WERI-Rb-1 (cell line): Measurements from ENCODE around the gene COL4A1.
A peak's percentile ranks its signal among the peaks of the same experiment; 100 is the strongest.

Experiments
- DNase-seq: peaks from one replicate; pipeline ENCODE4 v3.0.0-alpha.2; 2020
- H3K27ac ChIP-seq: fragments of 250-450 bp; sonication (Bioruptor Pico); 2 replicates; pipeline ENCODE4 v1.5.1; 2020; ENCODE audit warnings: mild to moderate bottlenecking, moderate library complexity
- H3K27me3 ChIP-seq: fragments of 250-450 bp; sonication (Bioruptor Pico); 2 replicates; pipeline ENCODE4 v1.5.1; 2021; ENCODE audit warnings: mild to moderate bottlenecking, low read depth, moderate library complexity; ENCODE audit not compliant: insufficient read depth, severe bottlenecking
- H3K36me3 ChIP-seq: fragments of 250-450 bp; sonication (Bioruptor Pico); 2 replicates; pipeline ENCODE4 v1.5.1; 2020; ENCODE audit warnings: mild to moderate bottlenecking, moderate library complexity
- H3K4me3 ChIP-seq: 2 replicates; pipeline ENCODE4 v1.5.1; 2011; ENCODE audit warnings: low read depth, mild to moderate bottlenecking, control low read depth, low read length
- H3K9me3 ChIP-seq: fragments of 250-450 bp; sonication (Bioruptor Pico); 2 replicates; pipeline ENCODE4 v1.5.1; 2021; ENCODE audit warnings: mild to moderate bottlenecking, moderate library complexity; ENCODE audit not compliant: severe bottlenecking
- TF ChIP-seq, protein P1 (sequence below): IDR thresholded peaks from 2 replicates; pipeline ENCODE4 v1.5.1; 2011; ENCODE audit warnings: low read depth, mild to moderate bottlenecking, control low read depth, inconsistent platforms, low read length

The COL4A1 gene

DNA sequence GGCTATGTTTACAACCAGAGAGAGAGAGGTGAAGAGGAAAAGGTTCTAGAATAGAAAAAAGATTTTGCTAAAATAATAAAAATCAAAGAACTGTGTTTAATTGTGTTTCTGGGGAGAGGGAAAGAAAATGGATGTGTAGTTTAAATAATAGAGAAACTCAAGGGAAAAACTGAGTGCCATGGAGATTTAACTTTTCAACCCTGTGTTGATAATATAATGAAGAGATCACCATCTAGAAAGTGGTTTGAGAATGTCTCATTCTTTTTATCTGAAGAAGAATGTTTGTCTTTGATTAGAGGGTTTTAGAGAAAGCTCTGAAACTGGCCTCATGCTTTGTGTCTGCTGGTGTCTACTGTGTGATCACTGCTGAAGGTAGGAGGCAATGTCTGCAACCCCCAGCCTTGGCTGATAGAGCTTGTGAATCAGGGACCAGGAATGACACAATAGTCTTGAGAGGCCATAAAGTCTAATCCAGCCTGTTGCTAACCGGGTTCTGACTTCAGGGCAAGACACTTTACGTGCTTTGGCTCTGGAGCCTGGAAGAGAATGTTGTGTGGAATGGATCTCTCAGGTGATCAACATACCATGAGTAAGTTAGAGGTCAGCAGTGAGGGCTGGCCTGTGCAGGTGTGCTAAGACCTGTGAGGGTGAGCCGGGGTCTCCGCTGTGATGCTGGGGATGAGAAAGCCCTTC is 5.5 kb upstream of the COL4A1 start:
- DNase-seq: no peak
- Histone ChIP-seq H3K9me3 (no peaks in the 10 kb centered on the region), H3K4me3 (no peak overlapping the region), H3K27me3 (peaks cover 4% of the 10 kb centered on the region), H3K27ac (no peak overlapping the region), H3K36me3 (peaks cover 19% of the 10 kb centered on the region)
- TF ChIP-seq, protein P1, sequence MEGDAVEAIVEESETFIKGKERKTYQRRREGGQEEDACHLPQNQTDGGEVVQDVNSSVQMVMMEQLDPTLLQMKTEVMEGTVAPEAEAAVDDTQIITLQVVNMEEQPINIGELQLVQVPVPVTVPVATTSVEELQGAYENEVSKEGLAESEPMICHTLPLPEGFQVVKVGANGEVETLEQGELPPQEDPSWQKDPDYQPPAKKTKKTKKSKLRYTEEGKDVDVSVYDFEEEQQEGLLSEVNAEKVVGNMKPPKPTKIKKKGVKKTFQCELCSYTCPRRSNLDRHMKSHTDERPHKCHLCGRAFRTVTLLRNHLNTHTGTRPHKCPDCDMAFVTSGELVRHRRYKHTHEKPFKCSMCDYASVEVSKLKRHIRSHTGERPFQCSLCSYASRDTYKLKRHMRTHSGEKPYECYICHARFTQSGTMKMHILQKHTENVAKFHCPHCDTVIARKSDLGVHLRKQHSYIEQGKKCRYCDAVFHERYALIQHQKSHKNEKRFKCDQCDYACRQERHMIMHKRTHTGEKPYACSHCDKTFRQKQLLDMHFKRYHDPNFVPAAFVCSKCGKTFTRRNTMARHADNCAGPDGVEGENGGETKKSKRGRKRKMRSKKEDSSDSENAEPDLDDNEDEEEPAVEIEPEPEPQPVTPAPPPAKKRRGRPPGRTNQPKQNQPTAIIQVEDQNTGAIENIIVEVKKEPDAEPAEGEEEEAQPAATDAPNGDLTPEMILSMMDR: no peak

DNA sequence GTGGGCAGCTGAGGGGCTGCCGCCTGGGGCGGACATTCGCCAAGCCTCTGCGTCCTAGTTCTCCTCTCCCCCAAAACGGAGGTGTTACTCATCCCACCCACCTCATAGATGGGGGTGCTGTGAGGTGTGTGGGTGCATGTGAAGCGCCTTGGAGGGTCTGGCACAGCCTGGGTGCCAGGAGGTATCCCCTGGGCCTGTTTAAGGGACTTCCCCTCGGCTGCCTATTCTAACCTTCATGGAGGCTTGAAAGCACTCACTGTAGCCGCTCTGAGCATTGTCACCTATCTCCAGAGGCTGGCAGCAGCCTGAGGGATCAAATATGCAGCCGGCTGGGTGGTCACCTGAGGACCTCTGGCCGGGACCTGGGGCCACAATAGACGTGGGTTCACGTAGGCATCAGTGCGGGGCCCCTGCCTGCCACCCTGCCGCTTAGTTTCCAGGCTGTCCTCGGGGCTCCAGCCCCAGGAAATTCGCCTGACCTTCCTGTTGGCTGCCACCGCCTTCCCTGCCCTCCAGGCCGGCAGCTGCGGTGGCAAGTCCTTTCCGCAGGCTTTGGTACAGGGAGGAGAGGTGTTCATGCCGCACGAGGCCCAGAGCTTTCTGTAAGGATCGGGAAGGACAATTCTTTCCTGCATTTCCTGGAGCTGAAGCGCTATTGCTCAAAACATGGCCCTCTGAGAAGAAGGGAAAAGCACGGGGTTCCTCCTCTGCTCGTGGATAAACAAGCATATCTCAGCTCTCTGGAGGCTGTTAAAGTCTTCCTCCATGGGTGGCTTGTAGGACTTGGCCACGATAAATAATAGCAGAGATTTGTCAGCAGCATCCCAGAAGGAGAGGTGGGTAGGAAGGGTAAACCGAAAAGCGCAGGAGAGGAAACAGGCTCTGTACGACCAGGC is 4.7 kb upstream of the COL4A1 start:
- peaks cover 15% of the 10 kb centered on the region for H3K36me3 ChIP-seq
- no peak overlapping the region for H3K4me3 ChIP-seq
- H3K27ac ChIP-seq: no peak overlapping the region
- TF ChIP-seq, protein P1: no peak
- peaks cover 4% of the 10 kb centered on the region for H3K27me3 ChIP-seq
- H3K9me3 ChIP-seq: no peaks in the 10 kb centered on the region
- DNase-seq: no peak

DNA sequence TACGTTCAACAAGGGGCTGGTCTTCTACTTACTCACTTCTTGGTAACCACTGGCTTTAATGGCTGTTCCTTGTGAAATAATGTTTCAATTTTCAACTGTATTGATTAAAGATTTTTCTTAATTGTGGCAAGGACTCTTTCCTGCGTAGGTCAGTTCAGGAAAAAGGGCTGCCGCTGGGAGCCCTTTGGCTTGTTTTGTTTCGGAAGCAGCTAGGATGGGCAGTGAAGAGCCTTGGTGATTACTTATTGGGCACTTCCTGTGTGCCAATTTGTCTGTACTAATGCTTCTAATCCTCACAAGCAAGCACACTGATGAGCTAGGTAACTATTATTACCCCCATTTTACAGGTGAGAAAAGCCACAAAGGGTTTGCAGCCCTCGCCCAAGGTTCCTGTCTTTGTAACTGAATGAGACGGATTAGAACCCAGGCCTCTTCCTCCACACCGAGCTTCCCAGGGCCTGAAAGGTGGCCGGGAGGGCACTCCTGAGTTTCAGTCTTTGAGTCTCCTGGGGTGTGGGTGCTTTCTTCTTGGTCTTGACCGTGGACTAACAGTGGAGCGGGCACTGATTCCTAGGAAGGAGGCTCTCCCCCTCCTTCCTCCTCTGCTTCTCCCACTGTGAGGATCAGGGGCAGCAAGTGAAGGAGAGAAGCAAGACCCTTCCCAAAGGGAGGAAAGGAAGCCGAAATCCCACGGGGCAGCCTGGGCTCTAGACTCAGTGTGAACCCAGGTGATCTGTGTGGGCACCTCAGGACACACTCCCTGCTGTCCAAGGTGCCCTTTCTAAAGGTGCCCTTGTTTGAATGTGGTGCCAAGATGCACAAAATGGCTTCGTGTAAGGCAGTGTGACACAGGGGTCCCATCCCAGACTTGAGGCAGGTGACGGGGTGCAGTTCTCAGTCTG is 3.8 kb upstream of the COL4A1 start:
- TF ChIP-seq, protein P1: no peak
- no peak overlapping the region for H3K27ac ChIP-seq
- H3K27me3 ChIP-seq: peaks cover 4% of the 10 kb centered on the region
- H3K4me3 ChIP-seq: no peak overlapping the region
- H3K9me3 ChIP-seq: no peaks in the 10 kb centered on the region
- peaks cover 15% of the 10 kb centered on the region for H3K36me3 ChIP-seq
- peak; percentile 6 for DNase-seq

DNA sequence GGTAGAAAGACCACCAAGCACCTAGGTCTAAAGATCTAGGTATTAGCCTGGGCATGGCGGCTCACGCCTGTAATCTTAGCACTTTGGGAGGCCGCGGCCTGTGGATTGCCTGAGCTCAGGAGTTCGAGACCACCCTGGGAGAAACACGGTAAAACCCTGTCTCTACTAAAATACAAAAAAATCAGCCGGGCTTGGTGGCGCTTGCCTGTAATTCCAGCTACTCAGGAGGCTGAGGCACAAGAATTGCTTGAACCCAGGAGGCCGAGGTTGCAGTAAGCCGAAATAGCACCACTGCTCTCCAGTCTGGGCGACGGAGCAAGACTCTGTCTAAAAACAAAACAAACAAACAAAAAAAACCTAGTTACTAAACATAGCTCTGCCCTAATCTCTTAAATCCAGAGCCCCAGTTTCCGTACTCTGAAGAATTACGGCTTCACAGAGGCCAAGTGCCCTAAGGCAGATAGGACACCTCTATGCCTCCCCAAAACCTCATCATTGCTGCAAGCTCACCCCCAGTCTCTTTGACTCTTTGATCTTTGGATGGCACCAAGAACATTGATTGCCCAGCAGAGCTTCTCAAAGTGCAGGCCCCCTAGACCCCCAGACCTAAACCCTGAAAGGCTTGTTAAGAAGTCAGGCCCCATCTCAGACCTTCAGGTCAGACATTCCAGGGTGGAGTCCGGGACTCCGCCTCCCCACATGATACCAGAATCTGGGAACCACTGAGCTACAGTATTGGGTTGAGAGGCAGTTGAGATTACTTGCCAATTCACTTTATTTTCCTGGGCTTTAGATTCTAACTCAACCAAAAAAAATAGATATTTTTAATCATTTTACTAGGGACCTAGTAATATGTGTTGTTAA is 2.9 kb upstream of the COL4A1 start:
- H3K27me3 ChIP-seq: peaks cover 4% of the 10 kb centered on the region
- no peak overlapping the region for H3K27ac ChIP-seq
- H3K9me3 ChIP-seq: no peaks in the 10 kb centered on the region
- TF ChIP-seq, protein P1: no peak
- peak; percentile 3 for DNase-seq
- no peak overlapping the region for H3K4me3 ChIP-seq
- peaks cover 15% of the 10 kb centered on the region for H3K36me3 ChIP-seq

DNA sequence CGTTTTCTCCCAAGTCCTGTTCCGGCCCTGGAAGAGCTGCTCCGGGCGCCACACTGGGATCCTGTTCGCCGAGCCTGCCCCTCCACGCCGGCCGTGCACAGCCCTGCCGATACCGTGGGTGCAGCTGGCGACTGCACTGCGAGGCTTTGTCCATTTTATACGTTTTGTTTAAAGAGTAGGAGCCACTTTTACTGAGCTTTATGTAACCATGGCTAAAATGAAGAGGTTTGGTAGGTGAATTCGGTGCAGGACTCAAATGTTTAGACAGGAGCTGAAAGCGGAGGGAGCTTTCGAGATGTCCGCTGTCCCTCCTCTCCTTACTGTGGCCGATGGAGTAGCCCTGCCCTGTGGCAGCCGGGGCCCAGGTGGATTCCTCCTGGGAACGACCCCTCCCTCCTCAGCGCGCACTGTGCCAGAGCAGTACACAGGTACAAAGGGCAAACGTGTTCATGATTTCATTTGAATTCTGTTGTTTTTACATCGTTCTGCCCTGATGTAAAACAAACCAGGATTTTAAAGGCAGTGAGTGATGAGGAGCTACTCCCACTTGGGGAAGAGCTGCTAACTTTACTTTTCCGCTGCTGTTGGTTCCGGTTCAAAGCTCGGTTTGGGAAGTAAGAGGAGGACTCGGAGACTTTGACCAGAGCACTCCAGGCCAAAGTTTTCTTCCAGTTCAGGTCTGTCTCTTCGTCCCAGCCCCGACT is 1.9 kb upstream of the COL4A1 start:
- peaks cover 4% of the 10 kb centered on the region for H3K27me3 ChIP-seq
- no peaks in the 10 kb centered on the region for H3K9me3 ChIP-seq
- TF ChIP-seq, protein P1: no peak
- H3K27ac ChIP-seq: no peak overlapping the region
- peaks cover 15% of the 10 kb centered on the region for H3K36me3 ChIP-seq
- H3K4me3 ChIP-seq: no peak overlapping the region
- peak; percentile 8 for DNase-seq
